Astrocyte of the hippocampus (primary cell): Measurements from ENCODE around the gene NHLH1.
A peak's percentile ranks its signal among the peaks of the same experiment; 100 is the strongest.
"Not testable (repeated sequence)": the region's sequence is repeated elsewhere in the genome, so short reads cannot be mapped to it uniquely, and the experiment has no call there.

ENCODE experiments used
- DNase-seq: peaks from one replicate; pipeline ENCODE4 v3.0.0; 2011; ENCODE audit warnings: low read depth, low spot score

NHLH1 gene

DNA sequence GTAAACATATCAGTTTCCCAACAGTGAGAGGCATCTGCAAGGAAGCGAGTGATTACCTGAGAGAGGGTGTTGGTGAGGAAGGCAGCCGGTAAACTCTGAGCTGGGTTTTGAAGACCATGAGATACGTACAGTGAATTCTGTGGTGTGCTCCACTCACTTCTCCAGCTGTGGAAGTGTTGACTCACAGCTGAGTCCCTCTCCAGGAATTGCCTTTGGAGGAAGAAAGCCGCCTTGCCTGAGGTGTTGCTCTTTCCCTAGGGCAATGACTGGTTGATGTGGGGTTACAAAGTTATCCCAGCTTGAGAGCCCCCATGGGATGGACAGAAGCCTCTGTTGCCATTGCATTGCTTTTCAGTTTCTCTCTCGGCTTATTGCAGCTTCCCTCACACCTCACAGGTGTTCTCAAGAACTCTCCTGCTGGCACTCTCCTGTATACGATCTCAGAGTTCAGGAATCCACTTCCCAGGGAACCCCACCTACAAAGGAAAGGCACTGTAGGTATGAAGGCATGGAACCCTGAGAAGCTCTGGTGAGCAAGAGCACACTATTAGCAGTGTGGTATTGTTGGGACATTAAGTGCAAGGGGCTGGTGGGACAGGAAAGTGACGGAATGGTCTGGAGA is 10.8 kb downstream of the NHLH1 start:
- DNase-seq, result peak; percentile 29

DNA sequence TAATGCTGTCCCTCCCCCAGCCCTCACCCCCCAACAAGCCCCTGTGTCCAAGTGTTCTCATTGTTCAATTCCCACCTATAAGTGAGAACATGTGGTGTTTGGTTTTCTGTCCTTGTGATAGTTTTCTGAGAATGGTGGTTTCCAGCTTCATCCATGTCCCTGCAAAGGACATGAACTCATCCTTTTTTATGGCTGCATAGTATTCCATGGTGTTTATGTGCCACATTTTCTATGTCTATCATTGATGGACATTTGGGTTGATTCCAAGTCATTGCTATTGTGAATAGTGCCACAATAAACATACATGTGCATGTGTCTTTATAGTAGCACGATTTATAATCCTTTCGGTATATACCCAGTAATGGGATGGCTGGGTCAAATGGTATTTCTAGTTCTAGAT is 17.9 kb downstream of the NHLH1 start:
- not testable (repeated sequence) for DNase-seq

DNA sequence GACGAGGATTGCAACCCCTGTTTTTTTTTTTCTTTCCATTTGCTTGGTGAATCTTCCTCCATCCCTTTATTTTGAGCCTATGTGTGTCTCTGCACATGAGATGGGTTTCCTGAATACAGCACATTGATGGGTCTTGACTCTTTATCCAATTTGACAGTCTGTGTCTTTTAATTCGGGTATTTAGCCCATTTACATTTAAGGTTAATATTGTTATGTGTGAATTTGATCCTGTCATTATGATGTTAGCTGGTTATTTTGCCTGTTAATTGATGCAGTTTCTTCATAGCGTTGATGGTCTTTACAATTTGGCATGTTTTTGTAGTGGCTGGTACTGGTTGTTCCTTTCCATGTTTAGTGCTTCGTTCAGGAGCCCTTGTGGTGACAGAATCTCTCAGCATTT is 21.5 kb downstream of the NHLH1 start:
- DNase-seq, result not testable (repeated sequence)

DNA sequence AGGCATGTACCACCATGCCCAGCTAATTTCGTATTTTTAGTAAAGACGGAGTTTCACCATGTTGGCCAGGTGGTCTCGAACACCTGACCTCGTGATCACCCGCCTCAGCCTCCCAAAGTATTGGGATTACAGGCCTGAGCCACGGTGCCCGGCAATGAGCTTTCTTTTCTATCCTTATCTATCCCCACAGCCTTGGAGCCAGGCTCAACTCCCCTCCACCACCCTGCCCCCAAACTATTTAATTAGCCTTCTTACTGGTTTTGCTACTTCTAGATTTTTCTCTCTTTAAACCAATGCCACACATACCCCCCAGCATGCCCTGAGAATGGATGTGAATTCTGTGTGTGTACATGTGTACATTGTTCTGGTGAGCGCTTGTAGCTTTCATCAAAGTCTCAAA is 27.8 kb downstream of the NHLH1 start:
- DNase-seq, result no peak

DNA sequence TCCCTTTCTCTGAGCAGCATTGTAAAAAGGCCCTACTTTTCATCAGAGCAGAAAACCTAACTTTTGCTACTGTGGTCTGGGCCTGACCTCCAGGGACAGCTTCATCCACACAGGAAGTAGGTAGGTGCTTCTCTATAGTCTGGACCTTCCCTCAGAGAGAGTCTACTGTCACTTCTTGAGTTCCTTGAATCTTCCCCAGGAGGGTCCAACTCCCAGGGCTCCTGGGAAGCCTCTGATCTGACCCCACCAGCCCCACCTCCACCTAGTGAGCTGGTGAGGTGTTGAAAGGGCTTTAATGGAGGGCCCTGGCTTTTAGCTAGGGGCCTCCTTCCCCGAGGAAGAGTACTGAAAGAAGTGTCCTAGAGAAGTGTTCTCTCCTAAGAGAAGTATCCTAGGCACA is 30.8 kb downstream of the NHLH1 start:
- DNase-seq, result no peak

DNA sequence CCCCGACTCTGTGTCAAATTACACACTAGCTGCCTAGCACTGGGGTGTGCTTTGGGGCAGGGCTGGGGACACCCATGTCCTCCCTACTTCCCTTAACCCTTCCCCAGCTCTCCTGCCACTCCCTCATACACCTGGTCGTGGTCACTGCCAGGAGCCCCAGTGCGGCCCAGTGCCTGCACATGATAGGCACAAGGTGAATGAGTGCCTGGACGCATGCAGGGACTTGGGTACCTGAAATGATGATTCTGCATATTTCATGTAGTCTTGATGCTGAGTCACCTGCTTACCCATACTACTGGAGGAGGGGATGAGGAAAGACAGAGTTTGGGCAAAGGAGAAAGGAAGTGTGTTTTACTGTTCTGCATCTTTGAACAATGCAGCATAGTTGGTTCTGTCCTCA is 32.0 kb downstream of the NHLH1 start:
- no peak for DNase-seq

DNA sequence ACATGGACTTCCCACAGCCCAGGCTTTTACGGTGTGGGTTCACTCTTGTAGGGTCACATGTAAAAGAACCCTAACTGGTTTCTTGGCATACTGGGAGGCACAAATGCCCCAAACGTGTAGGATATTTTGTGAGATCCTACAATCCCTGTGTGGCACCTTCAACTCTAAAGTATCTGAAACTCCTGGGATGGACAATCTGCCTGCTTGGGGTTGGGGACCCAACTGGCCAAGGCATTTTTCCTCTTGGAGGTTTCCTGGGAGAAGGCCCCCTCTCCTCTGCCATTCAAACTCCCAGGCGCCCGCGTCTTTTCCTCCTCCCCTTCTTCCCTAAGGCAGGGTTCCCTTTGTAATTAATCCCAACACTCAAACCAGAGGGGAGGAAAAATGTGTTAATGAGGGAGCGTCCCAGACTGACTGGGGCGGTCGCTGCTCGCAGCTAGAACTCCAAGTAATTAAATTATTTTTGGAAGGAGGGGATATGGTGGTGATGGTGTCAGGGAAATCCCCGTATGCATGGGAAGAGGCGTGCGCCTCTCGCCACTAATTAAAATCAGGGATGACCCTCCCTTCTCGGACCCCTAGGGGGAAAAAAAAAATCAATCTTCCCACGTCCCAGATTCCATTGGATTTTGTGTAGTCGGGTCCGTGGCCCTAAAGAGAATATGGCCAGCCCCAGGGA is 32.8 kb downstream of the NHLH1 start:
- no peak for DNase-seq

DNA sequence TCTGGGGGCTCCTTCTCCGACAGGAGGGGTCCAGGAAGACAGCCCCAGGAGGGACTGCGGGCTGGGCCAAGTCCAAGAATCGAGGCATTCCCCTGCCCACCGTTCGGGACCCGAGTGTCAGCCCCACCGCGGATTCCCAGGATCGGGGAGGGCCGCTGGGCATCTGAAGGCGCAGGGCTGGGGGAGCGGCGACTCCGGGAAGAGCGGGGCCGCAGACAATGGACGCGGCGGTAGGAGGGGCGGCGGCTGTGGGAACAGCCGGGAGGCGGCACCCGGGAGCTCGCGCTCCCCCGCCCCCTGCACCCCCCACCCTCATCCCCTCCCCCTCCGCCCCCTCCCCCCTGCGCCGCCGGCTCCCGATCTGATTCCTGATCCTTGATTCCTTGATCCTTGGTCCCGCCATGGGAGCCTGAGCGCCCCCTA is 33.4 kb downstream of the NHLH1 start, which contains the start of gene VANGL2:
Gene VANGL2 (plus strand): TSS at position 342 of the 423 bp plus-strand sequence. CDS start 15,274 bp downstream, outside the sequence.
- peak; percentile 95 for DNase-seq

DNA sequence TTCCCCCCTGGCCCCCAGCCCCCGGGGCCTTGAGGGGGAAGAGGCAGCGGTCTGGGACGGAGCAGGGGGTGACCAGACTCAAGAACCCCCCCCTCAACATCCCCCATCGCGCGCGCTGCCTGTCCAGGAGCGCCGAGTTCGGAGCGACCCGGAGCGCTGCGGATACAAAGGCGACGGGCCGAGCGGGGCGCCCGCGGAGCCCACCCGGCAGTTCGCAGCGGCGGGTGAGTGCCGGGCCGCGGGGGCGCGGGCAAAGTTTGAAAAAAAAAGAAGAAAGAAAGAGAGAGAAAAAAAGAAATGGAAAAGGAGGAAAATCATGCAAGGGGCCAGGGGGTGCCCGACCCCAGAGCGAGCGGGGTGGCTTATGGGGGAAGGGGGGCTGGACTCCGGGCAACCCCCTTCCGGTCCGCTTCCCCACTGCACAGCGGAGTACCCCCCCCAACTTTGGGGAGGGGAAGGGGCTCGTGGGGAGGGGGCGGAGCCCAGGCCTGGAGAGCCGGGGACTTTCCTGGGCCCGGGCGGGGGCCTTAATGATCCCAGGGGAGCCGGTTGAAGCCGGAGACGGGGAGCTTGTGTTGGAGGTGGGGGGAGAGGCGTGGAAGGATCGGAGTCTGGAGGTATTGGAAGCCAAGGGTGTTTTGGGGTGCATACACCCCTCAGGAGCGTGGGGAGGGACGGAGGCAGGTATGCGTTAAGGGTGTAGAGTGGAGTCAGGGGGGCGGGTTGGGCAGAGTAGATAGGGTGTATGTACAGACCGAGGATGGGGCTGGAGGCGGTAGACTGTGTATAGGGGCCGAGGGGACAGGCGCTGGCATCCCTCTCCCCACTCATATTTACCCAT is 34.0 kb downstream of the NHLH1 start:
- peak; percentile 51 for DNase-seq

DNA sequence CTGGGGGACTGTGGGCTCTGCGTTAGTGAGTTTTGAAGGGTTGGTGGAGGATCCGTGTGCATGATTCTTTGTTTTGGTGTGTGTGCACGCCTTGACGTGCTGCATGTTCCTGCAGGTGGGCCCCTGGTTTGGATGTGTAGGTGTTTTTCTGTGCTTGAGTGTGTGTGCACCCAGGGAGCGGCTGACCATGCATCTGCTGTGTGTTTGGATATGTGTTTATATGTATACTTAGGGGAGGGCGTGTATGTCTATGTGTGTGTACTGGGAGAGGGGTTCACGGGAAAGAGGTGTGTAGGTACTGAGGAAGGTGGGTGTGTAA is 34.6 kb downstream of the NHLH1 start:
- no peak for DNase-seq

DNA sequence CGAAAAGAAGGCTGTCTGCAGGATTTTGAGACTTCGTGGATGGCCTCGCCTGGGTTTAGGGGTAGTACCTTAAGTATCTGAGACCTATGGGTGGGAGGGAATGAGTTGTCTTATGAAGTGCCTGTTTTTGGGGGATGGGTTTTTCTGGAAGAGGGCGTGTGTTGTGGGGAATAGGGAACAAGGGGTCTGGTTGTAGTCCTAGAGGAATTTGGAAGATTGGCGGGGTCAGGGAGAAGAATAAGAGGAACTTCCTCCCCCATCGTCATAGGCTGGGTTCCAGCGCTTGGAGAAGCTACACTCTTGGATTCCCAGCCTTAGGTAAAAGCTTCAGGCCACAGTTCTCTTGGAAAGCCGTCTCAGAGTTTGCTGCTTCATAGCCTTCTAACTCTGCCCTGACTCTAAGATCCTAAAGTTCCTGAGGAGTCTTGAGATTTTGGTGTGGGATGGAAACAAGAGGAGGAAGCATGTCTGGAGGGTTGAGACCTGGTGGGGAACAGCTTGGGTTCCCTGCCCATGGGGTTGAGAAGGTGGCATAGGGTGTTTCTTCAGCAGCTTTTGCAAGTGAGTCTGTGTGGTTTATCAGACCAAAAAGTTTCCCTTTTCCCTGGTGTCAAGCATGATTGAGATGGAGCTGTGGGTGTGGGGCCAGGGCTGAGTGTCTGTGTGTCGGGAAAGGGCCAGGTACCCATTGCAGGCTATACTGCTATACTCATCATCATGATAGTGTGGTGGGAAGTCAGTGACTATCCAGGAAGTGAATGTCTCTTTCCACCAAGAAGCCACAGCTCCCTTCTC is 35.3 kb downstream of the NHLH1 start:
- DNase-seq, result no peak

DNA sequence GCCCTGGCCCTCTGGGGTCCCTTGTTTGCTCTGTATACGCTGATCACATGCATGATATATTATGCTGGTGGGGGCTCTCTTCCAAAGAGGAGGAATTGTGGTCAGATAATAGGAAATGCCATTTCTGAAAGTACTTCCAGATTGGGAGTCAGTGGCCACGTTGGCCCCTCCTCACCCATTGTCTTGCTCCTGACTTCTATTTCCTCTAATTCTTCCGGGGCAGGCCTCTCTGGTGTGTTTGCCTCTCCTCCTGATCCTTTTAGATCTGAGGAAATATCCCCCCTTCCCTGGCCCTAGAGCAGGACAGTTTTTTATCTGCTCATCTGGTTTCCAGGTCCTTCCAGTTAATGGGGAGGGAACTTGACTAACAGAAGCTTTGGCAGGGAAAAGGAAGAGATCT is 36.4 kb downstream of the NHLH1 start:
- DNase-seq, result no peak

DNA sequence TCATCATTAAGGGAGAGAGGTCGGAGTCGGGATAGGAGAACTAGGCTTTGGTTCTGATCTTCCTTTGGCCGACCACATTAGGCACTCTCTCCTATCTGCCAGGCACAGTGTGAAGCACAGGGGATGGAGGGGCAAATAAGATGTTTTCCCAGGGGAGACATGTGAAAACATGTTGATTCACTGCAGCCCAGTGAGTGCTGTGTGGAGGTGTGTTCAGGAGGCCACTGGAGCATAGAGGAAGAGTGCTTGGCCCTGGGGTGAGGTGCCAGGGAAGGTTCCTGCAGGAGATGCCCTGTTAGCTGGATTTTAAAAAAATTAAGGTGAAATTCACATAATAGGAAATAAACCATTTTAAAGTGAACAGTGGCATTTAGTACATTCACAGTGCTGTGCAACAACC is 37.2 kb downstream of the NHLH1 start:
- DNase-seq, result no peak

DNA sequence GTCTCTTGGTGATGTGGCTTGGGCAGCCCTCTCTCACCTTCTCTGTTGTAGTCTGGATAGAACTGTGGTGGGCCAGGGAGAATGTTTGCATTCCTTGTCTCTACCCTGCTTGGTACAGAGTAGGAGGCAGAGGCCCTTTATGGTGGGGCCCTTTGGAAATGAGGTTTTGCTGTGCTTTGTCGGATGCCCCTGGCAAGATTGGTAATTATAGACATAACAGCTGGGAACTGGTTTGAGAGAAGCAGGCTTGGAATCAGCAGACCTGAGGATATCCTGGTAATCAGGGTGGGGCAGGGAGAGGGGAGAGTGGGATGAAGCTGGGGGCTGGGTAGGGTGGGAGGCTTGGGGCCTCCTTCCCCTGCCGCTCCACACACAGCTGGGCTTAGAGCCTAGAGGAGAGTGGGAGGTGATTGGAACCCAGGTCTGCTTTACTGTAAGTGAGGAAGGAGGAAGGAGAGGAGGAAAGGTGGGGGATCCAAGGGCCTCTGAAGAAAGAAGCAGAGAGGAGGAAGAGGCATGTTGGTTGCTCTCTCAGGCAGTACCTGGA is 38.5 kb downstream of the NHLH1 start:
- DNase-seq, result no peak

DNA sequence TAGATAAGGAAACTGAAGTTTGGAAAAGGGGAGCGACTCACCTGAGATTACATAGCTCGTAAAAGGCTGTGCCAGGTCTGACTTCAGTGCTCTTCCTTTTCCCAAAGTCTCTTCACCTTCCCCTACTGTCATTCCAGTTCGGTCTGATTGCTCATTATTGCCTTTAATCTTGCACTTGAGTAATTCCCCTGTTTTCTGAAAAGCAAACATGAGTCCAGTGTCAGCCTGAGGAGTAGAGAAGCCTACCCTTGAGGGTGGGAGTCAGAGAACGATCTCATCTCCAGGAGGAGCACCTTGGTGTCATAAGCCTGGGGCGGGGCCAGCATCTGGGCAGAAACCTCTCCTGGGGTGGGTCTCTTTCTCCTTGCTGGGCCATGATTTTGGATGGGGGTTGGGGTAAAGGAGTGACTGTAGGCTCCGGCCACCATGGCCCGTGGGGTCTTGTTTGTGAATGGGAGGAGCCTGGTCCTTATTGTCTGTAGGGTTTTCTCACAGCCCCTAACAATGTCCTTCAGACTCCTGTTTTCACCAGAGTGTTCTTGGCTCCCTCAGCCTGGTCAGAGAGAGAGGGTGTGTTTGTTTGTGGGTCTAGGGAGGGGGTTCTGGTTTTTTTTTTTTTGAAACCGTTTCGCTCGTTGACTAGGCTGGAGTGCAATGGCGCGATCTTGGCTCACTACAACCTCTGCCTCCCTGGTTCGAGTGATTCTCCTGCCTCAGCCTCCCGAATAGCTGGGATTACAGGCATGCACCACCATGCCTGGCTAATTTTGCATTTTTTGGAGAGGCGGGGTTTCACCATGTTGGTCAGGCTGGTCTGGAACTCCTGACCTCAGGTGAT is 39.5 kb downstream of the NHLH1 start:
- DNase-seq, result no peak

DNA sequence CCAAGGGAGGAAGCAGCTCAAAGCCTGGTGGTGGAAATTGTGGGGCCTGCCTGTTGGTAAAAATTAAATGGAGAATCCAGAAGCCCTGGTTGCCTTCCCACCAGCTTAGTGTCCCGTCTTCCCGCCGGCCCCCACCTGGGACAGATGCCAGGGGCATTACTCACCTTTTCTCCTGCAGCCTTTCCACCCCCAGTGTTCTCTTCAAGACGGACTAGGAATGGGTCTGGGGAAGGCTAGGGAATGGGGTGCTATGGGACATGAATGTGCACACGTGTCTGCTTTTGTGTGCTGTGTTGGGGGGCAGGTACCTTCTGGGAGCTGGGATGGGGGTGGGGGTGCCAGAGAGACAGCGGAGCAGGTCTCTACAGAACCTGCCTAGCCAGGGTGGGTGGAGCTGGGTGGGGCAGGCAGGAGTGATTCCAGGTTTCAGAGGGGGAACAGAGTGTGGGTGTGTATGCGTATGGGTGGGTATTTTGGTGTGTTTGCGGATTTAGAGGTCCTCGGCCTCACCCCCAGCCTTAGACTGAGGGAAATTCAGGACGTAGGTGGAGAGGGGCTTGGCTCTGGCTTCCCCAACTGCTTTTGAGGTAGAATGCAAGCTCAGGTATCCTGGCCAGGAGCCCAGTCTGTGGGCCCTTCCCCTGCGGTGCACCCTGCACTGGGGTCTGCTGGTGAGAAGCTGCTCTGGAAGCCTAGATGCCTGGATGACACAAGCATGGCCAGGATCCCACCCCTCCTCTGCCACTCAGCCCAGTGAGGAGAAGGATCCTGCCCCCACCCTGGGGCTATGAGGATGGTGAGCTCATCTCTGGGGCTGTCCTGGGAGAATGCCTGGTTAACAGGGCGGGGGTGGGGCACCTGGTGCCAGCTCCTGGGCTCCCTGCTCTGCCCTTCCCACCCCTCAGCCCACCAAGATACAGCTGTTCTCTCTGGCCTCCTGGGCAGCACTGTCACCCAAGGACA is 41.2 kb downstream of the NHLH1 start:
- DNase-seq, result peak; percentile 79

DNA sequence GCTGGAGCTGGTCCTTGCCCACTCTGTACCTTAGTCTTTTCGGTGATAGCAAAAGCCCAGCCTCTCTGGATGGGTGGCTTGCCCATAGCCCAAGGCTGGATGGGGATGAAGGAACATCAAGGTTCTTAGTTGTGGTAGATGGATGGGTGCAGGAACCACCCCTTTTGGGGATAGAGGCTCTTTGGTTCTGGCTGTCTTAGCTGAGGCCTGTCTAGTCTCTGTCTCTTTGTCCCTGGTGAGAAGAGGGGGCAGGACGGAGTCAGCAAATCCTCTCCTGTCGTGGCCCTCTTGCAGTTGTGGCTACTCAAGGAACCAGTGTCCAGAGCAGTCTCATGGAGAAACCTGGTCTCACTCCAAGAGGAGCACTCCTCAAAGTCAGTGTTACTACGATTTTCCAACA is 42.0 kb downstream of the NHLH1 start:
- no peak for DNase-seq

DNA sequence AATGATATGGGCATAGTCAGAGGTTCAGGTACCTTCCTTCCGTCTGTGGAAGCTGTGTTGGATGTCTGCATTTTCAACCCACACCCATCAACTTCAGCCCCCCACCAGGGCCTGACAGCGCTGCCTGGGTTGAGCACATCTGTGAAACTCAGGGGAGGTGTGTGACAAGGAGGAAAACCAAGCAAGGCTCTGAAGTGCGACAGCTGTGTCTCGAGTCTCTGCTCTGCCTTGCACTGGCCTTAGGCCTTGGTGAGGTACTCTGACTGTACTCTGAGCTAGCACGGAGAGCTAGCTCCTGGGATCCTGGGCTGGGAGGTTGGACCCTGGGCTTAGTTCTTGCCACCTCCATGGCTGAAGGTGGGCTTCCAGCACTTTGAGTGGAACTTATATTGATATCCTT is 42.6 kb downstream of the NHLH1 start:
- DNase-seq, result no peak

DNA sequence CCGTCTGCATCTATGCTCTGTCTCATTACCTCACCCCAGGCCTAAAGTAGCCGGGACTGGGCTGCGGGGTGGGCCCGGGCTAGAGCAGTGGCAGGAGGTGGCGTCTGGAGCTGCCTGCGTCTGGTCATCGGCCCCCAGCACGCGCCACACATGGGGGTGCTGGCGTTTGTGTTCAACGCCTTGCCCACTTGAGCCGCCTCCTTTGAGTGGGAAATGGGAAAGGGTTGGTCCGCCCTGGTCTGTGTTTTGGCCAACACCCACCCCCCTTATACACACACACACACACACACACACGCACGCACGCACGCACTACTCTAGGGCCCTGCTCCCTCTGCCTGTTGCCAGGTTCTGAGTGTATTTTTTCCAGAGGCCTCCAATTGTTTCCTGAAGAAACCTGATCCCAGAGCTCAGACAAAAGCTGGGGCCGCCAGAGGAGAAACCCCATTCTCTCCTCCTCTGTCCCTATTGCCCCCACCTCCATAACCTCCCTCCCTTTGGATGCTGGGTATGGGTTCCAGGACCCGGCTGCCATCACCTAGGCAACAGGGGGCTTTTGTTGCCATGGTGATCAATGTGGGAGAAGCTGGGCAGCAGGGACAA is 43.6 kb downstream of the NHLH1 start:
- DNase-seq, result peak; percentile 74
